Fibroblast of peridontal ligament (primary cell): ENCODE measurements around the gene CDK15.
"Not testable (repeated sequence)": the region's sequence is repeated elsewhere in the genome, so short reads cannot be mapped to it uniquely, and the experiment has no call there.

Source experiments
- DNase-seq: peaks from one replicate; pipeline ENCODE4 v3.0.0-alpha.2; 2010; ENCODE audit errors: extremely low read depth

CDK15 gene

DNA sequence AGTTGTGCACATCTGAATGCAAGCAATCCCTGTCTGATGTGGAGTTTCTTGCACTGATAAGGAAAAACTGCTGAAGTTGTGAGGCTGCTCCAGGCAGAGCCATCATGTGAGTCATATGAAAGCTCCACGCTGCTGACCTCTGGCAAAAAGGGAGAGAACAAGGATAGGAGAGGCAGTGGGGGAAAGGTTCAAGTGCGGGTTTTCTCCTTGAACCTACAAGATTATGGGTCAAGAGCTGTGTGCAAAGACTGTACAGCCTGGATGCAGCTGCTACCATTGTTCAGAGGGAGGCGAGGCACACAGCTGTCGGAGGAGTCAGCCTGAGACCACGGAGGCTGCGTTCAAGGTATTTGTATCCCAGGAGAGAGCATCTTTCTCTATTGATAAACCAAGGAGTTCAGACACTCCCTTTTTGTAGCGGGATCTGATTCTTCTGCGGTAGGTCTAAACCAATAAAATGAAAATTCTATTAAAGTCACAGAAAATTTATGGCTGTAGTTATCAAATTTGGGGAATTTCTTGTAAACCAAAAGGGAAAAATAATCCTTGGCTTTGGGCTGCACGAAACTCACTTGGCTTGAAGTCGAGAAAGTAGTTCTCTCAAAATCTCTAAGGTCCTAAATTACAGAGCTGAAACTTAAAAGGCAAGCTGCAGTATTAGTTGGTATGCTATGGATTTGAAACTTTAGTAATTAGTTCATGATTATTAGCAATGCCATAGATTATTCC lies at the start of gene CDK15:
Gene CDK15, plus strand, starts transcription at position 96 of the 729 bp plus-strand sequence. Its CDS starts 128 bp downstream, at position 224.
- peak; percentile 62 for DNase-seq

DNA sequence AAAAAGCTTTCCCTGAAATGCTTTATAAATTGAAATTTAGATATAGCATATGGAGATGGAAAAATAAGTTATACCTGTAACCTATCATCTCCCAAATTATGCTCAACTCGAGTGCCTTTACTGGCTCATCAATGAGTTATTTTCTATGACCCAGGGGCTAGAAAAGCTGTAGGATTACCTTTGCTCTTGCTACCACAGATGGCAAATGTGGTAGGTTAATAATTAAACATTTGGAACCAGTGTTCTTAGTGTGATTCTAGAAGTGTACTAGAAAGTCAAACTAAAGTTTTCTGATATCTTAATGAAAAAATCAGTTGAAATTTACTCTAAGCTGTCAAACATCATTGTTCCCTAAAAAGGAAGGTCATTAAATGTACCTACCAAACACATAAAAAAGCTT lies 48.1 kb upstream of the CDK15 start:
- no peak for DNase-seq

DNA sequence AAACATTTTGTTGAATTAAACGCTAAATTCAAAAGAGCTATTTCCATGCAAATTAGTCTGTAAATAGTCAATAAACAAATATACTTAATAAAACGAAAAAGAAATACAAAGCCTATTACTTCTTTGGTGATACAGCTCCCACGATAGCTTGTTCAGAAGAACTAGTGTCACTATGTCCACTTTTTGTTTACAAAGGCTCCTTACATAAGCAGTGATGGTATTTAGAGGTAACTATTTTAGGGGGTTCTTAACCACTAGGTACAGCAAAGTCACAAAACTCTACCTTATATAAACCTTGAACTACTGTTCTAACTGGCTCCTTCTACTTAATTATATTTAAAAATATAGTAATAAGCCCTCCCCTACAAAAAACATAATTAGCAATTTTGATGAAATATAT lies 47.5 kb upstream of the CDK15 start:
- DNase-seq: no peak

DNA sequence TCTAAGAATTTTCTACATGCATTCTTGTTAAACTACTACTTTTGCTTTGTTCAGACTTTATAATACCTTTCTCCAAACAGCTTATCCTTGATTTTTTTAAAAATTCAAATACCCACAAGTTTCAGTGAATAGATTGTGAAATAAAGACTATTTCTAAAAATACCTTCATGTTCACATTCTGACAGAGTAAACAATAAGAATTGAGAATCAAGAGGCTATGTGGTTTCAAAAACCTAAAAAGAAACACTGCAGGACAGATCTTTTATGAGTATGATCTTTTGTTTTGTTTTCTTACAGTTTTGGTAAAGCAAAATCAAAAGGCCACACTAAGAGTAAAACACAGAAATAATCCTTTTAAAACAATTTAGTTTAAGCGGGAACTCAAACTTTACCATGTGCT lies 46.8 kb upstream of the CDK15 start:
- DNase-seq: no peak

DNA sequence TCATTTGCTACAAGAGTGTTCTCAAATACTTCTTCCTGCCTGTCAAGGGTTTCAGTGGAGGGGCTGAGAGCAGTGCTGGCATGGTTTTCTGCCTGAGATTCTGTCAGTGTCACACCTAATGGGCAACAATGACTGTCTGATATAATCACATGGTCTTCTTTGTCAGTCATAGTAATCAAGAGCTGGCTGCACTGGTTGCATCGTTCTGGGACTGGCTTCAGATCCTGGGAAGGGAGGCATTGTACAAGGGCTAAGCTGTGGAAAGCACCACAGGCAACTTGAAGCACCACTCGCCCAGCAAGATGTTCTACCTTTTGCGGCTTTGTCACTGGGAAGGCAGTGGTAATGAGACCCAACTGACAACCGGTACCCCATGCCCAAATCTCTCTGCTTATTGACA lies 45.2 kb upstream of the CDK15 start:
- no peak for DNase-seq

DNA sequence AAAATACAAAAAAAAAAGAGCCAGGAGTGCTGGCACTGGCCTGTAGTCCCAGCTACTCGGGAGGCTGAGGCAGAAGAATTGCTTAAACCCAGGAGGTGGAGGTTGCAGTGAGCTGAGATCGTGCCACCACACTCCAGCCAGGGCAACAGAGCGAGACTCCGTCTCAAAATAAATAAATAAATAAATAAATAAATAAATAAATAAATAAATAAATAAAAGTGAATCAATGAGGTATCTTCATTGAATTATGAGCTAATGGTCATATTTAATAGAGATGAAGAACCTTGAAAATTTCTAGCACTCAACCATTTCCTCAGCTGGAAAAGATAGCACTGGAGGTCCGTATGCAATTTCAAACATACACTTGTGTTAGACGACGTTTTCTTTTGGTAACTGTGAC lies 41.9 kb upstream of the CDK15 start:
- not testable (repeated sequence) for DNase-seq

DNA sequence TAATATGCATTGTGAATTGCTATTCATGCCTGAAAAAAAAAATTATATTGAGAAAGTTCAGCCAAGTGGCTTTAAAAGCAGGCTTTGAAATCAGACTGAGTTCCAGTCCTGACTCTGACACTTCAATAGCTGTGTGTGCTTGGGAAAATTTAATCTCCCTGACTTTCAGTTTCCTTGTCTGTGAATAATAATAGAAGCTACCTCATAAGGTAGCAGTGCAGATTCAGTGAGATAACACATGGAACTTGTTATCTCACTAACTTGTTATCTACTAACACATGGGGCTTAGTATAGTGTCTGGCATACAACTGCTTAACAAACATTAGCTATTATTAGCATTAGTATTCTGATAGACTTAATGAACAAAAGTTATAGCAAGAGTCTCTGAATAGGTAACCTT lies 40.5 kb upstream of the CDK15 start:
- DNase-seq: no peak

DNA sequence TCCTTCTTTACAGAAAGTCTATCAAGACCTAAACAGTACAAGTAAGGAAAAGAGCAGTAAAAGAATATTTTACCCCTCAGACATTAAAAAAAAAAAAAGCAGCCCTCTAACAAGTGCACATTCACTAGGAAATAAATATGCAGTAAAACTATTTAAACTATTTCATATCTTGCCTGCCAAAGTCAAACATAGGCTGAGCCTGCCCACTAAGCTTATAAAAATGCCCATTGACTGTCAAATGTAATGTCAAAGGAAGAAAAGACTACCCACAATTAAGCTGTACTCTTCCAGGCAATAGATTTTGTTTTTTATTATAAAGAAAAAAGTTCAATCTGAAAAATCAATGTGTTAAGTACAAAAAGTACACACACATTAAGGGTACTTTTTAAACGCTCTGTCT lies 37.4 kb upstream of the CDK15 start:
- peak; percentile 67 for DNase-seq

DNA sequence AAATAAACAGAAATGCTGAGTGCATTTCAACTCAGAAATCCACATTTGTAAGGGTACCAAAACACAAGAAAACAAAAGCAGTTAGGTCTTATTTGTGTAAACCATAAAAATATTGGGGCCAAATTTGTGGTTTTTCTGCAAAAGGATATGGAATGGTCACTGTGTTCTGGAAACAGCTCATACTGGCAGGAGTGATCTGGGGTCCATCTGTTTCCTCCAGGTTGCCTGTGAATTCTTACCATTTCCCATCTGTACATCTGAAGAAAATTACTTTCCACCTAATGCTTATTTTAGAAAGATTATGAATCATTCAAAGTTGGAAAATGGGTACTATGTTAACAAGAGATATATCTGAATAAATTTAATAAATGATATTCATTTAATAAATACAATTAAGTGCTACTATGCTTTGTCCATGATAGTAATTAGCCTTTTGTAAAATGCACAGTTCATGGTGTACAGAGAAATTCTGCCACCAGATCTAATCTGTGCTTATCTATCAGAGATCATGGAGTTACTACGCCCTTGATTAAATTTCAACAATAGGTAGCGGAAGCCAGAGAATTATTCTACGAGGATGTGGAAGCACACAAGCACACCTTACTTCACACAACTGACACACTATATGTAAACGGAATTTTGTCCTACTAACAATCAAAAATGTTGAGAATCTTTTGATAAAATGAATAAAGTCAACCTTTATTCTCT lies 36.5 kb upstream of the CDK15 start:
- DNase-seq: no peak

DNA sequence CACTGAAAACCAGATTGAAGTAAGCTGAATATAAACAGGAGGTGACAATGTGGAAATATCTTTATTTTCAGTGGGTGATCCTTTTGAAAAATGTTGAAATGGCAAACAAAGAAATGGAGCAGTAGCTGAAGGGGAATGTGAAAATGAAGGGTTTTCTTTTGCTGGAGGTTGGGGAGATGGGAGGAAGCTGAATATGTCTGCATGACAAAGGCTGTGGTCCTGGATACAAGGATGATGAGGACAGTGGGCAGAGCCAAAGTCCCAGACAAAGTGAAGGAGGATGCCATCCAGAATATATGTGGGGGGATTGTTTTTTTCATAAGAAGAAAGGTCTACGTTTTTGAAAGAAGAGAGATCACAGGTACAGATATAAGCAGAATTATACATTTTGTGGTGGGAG lies 32.3 kb upstream of the CDK15 start:
- no peak for DNase-seq

DNA sequence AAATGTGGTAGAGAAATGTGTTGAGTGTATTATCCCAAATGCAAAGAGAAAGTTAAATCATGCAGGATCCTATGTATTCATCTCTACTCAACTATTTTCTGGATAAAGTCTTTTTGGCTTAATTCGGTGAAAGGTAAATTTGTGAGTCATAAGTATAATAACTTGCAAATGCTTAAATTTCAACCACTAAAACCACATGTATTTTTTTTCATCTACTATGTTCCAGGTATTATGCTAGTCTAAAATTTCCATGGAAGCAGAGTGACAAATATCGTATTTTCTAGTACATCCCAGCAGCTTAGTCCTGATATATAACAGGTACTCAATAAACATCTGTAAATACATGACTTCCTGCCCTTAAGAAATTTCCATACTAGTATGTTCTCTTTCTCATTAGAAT lies 31.8 kb upstream of the CDK15 start:
- DNase-seq: no peak

DNA sequence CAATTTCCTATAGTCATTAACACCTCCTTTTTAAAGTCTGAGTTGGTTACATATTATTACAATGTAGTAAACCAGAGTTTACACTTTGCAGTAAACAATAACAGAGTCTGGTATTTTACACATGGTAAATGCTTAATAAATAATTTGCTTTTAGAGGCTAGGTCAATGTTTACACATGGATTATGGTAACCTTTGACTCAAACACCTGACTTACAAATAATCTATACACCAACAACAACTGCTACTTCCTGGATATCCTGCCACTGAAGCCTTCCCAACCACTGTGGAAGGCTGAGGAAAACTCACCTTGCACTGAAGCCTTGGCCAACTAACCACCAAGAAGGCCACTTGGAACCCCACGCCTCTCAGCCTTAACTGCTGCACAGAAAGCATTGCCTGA lies 31.0 kb upstream of the CDK15 start:
- no peak for DNase-seq

DNA sequence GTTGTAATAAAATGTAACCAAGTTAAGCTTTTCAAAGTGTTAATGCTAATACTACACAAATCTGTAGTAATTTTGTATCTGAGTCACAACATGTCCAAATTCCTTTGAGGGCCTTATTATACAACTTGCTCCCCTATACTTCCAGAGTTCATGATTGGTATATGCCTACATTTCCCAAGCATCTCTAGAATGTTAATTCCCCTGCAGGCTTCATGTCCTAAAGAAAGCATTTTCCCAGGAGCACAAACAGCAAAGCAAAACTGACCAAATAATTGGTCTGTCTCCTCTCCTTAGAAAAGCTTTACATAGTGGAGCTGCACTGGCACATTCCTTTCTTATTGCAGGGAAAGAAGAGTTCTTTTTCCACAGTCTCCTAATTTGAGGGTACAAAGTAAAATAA lies 29.3 kb upstream of the CDK15 start:
- peak; percentile 38 for DNase-seq

DNA sequence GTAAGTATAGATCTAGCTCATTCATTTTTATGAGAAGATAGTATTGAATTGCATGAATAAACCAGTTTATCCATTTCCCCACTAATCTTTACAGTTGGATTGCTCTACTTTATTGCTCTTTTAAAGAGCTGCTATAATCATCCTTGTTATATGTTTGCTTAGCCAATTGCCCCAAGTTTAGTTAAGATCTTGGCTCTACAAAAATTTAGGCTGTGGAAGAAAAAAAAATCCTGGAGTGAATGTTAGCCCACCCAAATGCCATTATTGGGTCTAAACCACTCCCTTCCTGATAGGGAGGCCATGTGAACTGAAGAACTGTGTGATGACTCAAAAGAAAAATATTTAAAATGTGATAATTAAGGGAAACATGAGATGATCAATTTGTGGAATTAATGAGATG lies 28.5 kb upstream of the CDK15 start:
- DNase-seq: no peak

DNA sequence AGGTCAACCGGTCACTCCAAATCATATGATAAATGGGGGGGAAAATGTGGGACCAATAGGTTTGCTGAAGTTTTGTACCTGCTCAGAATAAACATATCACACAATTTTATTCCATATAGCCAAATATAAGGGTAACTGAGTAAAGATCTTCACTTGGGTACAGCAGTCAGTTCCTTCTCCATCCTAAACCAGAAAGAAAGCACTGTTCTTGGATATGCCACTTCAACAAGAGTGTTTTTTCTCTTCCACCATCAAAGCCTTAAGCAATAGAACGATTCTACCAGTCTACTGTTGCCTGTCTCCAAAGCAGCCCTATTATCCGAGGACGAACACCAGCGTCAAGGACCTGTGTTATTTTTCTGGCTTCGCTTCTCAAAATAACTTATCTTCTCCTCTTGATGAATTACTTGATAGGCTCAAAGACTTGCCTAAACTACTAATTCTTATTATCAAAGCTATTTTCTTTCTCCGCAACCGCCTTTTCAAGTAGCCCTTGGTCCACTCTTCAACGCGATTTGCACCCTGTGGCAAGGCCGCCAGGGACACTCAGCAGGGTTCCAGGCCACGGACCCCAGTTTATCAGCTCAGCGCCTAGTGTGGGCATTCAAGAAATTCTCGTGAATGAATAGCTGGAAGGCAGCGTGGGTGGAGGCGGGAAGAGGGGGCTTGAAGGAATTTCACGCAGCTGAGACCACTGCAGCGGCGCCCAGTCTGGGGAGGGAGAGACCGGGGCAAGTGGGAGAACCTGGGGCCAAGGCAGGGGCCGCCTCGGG lies 26.2 kb upstream of the CDK15 start:
- DNase-seq: peak; percentile 28

DNA sequence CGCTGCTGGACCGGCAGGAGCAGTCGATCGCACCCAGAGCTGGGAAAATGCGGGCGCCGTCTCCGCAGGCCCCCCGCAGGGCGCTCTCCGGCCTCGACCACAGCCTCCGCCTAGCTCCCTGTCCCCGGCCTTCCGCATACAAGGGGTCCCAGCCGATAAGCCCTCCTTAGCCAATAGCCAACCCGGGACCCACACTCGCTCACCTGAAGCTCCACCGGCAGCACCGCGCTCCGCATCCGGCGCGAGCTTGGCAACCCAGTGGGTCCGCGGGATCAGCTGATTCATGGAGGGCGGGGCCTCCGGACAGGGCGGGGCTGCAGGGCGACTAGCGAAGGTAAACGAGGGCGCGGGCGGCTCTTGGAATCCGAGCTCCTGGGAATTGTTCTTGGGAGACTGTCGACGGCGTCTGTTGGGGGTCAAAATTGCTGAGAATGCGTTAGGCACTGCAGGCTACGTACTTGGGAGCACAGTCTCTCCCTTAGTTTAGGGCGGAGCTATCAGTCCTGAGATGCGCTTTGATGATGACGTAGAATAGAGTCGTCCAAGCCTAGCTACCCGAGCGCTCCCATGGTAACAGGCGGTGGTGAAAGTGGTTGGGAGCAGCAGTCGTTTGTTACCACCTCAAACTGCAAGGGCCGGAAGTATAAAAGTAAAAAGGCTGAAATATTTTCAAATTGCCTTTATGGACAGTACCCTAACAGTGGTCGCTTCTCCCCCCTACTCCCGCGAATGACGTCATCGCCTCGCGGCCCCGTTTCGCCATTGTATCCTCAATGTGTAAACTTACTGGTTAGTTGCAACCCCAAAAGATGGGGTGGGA lies 25.5 kb upstream of the CDK15 start, which contains the start of gene ALS2:
Gene ALS2, minus strand, starts transcription at position 260 of the 820 bp plus-strand sequence. CDS start 12,048 bp downstream, outside the sequence.
- peak; percentile 99 for DNase-seq

DNA sequence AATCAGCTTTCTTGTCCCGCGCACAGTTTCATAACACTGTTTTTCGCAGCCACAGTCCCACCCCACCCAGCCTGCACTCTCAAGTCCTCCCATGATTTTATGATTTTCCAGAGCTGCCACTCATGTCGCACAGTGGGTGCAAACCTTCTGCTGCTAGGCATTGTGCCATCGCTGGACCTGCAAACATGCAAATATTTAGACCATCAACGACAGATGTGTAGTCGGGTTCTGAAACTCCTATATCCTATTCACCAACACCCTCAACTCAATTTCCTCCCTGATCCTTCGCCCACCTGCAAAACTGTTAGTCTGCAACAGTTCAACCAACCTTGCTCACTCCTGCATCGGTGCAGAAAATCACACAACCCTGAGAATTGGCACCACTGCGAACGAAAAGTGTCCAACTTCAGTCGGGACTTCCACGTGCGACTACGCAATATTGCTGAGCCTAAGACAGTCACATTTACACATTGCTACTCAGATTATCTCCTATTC lies 24.7 kb upstream of the CDK15 start:
- peak; percentile 20 for DNase-seq

DNA sequence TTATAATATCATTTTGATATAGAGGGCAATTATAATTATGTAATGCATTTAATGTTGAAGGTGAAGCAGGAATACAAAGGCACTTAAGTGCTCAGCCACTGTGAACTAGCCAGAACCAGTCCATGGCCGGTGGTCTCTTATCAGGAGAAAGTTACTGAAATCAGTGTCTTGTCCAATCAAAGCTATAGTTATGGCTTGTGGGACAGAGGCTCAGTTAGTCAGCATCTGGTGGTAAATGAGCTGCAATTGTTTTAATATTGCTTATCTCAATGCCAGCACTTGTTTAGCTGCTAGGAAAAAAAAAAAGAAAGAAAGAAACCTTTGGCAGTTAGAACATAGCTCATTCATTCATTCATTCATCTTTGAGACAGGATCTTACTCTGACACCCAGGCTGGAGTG lies 21.8 kb upstream of the CDK15 start:
- DNase-seq: no peak

DNA sequence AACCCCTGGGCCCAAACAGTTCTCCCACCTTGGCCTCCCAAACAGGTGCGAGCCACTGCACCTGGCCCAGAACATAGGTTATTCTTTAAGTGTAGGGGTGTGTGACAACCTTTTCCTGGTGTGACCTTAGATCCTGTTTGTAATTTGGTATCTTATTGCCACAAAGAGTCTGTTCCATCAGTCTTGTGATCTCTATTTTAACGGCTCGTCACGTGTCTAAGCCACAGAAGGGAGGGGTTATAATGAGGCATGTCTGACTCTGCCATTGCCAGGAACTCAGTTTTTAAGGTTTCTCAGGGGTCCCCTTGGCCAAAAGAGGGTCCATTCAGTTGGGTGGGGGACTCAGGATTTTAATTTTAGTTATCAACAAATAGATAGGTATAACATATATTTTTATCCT lies 21.2 kb upstream of the CDK15 start:
- no peak for DNase-seq

DNA sequence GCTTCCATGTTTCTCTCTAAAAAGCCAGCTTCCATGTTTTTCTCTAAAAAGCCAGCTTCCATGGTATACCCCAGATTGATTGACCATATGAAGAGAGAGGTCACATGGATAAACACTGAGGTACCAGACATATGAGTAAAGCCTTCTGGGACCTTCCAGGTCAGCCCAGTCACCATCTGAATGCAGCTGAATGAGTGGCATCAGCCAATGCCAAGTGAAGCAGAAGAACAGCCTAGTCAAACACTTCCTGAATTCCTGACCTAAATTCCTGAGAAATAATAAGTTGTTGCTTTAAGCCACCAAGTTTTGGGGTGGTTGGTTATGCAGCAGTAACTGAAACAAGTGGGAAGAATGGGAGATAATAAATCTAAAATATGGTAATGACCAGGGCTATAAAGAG lies 19.9 kb upstream of the CDK15 start:
- DNase-seq: peak; percentile 45

DNA sequence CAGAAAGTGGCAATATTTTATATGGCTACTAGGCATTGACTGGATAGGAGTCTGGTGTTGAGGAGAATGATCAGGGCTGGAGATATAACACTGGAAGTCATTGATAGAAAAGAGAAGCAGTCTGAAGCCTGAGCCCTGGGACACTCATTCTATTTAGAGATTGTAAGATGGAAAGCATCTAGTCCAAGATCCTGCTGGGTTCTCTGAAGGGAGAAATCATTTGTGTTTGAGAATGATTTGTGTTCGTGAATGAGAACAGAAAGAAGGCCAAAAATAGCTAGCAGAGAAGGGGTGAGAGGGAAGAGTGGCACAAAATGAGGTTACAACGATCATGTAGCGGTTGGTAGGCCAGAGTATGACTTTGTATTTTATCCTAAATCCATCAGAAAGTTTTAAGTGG lies 18.0 kb upstream of the CDK15 start:
- no peak for DNase-seq

DNA sequence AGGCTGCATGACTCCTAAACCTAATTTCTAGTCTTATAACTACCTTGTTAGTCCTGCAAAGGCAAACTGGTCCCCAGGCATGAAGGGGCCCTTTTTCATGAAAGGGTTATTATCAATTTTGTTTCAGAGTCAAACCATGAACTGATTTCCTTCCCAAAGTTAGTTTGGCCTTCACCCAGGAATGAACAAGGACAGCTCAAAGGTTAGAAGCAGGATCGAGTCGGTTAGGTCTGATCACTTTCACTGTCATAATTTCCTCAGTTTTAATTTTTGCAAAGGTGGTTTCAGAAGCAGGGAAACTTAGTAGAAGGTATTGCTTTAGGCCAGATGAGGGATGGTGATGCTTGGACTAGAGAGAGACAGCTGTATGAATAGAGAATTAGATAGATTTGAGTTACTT lies 16.9 kb upstream of the CDK15 start:
- DNase-seq: no peak
